Colonic mucosa (tissue), 4 donors: ENCODE results near the gene HNMT. TPM values are rescaled to one million over a fixed set of nuclear protein-coding genes. Genes with fewer than 3 reads are reported as not detected.

Source experiments
- DNase-seq: peaks from one replicate; pipeline ENCODE4 v3.0.0-alpha.2; 2020
- H3K27ac ChIP-seq: fragments of 200-600 bp; one replicate; pipeline ENCODE4 v1.8.0; 2021
- H3K27me3 ChIP-seq: fragments of 200-600 bp; one replicate; pipeline ENCODE4 v1.8.0; 2021
- H3K36me3 ChIP-seq: fragments of 200-600 bp; one replicate; pipeline ENCODE4 v1.8.0; 2021
- H3K4me1 ChIP-seq: fragments of 200-600 bp; one replicate; pipeline ENCODE4 v1.8.0; 2021; ENCODE audit warnings: mild to moderate bottlenecking
- H3K4me3 ChIP-seq: fragments of 200-600 bp; one replicate; pipeline ENCODE4 v1.8.0; 2021
- H3K9ac ChIP-seq, 2 donors: one replicate each; pipeline ENCODE4 v1.7.0; 2013; ENCODE audit warnings: control low read depth in 2 of 2, low read depth in 2 of 2, low read length in 2 of 2
- H3K9me3 ChIP-seq: fragments of 200-600 bp; one replicate; pipeline ENCODE4 v1.8.0; 2021
- CTCF ChIP-seq: fragments of 200-600 bp; IDR thresholded peaks from one replicate; pipeline ENCODE4 v1.8.0; 2022; ENCODE audit warnings: antibody characterized with exemption, mild to moderate bottlenecking
- intact Hi-C: fragments of 100-400 bp; cut with DNase I; formaldehyde crosslinking; loops from one replicate; pipeline ENCODE4 v1.14.1; 2022
- total RNA-seq, 2 donors: library from RNA; stranded (reverse); fragmentation: NEBNext Ultra II Directional in 1 of 2; extraction: Animal tissue kit (Norgen Biotek cat#: 25700) in 1 of 2; gene quantifications; one replicate each; pipeline ENCODE4 v1.2.1, GENCODE V29; 2021
- donor health status: healthy.
- donor health status: DM: no; HTN: no; CAD: no.
- donor health status: DM: no; HTN: no; CAD: no.

Gene HNMT
- total RNA-seq, 2 donors from 2014 or later, result 62.2 to 82.1 TPM

DNA sequence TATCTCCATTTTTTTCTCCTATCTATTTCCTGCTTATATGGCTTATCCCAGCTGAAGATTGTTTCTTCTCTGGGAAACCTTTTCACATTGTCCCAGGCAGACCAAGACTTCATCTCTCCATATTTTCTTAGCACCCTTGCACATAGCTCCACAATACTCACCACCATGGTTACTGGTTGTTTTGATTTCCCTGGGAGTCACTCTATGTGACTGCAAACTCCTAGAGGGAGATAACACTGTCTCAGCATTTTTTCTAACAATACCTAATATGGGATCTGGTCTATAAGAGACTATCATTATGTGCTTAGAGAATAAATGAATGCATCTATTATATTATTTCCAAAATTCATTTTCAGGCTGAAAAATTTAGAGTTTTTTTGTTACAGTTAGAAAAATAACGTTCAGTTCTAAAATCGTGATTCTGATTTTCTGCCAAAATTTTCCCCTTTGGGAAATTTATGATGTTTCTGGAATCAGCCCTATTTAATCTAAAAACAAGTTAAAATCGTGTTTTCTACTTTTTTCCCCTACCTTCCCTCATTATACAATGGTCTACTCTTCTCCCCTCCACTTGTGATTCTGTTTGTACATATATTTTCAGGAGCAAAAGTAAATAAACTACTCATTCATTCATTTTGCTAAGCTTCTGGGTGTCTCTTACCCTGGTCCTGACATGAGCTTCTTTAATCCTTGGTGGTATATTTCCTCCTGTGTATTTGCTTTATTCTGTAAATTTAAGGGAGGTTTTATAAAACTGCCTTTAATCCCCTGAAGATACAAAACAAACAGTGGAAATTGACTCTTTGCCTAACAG lies 95.4 kb downstream of the HNMT start:
- no peak overlapping the region for H3K9ac ChIP-seq
- H3K27me3 ChIP-seq, result no peaks in the 10 kb centered on the region
- no peak for DNase-seq
- no peak overlapping the region for H3K27ac ChIP-seq
- TF ChIP-seq CTCF, result no peak
- no peaks in the 10 kb centered on the region for H3K9me3 ChIP-seq
- H3K4me1 ChIP-seq, result no peaks in the 10 kb centered on the region
- intact Hi-C loops, result no loop called here
- H3K4me3 ChIP-seq, result no peak overlapping the region
- no peaks in the 10 kb centered on the region for H3K36me3 ChIP-seq

DNA sequence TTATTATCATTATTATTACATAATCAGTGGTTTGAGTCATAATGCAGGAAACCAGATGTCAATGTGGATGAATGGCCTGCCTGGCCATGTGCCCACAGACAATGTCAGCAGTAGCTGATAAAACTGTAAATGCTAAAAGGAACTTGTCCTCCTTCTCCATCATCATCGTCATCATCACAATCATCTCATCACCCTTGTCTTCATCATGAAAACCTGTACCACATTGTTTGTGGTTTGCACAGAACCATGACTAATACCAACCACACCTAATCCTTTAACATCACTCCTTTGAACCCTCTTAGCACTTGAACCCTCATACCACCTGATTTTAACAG lies 96.0 kb downstream of the HNMT start:
- no peaks in the 10 kb centered on the region for H3K36me3 ChIP-seq
- no peaks in the 10 kb centered on the region for H3K27me3 ChIP-seq
- no peak overlapping the region for H3K9ac ChIP-seq
- no peak overlapping the region for H3K4me3 ChIP-seq
- no peak for TF ChIP-seq CTCF
- H3K9me3 ChIP-seq, result no peaks in the 10 kb centered on the region
- no peak overlapping the region for H3K27ac ChIP-seq
- DNase-seq, result no peak
- no peaks in the 10 kb centered on the region for H3K4me1 ChIP-seq
- intact Hi-C loops, result no loop called here

GRCh38 chr2:138061961-138062360 lies 97.7 kb downstream of the HNMT start:
- H3K9me3 ChIP-seq, result no peaks in the 10 kb centered on the region
- DNase-seq, result no peak
- H3K27ac ChIP-seq, result no peak overlapping the region
- intact Hi-C loops, result no loop called here
- no peak for TF ChIP-seq CTCF
- no peaks in the 10 kb centered on the region for H3K4me1 ChIP-seq
- no peak overlapping the region for H3K4me3 ChIP-seq
- H3K9ac ChIP-seq, result no peak overlapping the region
- H3K27me3 ChIP-seq, result no peaks in the 10 kb centered on the region
- no peaks in the 10 kb centered on the region for H3K36me3 ChIP-seq

- H3K27ac ChIP-seq, result no peak overlapping the region
- H3K36me3 ChIP-seq, result no peaks in the 10 kb centered on the region
- no peak overlapping the region for H3K9ac ChIP-seq
- no peak for DNase-seq
- no peak for TF ChIP-seq CTCF
- no peaks in the 10 kb centered on the region for H3K27me3 ChIP-seq
- H3K4me3 ChIP-seq, result no peak overlapping the region
- H3K4me1 ChIP-seq, result no peaks in the 10 kb centered on the region
- intact Hi-C loops, result no loop called here
- H3K9me3 ChIP-seq, result no peaks in the 10 kb centered on the region
Observed at GRCh38 chr2:138063181-138063580, 98.9 kb downstream of the HNMT start.
